Neuronal stem cell (in vitro differentiated cells): ENCODE results near the gene HPCAL1.

Experiments used
- DNase-seq: peaks from one replicate; pipeline ENCODE4 v3.0.0-alpha.2; 2013; ENCODE audit warnings: low spot score
- H2AFZ ChIP-seq: one replicate; pipeline ENCODE4 v1.6.1; 2013; ENCODE audit warnings: mild to moderate bottlenecking, low read length, inconsistent platforms
- H2AK5ac ChIP-seq: 2 replicates; pipeline ENCODE4 v1.6.1; 2013; ENCODE audit warnings: low read depth, mild to moderate bottlenecking, inconsistent platforms, low read length, moderate library complexity, mixed read lengths
- H2BK120ac ChIP-seq: 2 replicates; pipeline ENCODE4 v1.6.1; 2013; ENCODE audit warnings: low read depth, mild to moderate bottlenecking, inconsistent platforms, low read length, moderate library complexity, mixed read lengths
- H2BK12ac ChIP-seq: one replicate; pipeline ENCODE4 v1.6.1; 2013; ENCODE audit warnings: low read length, inconsistent platforms
- H2BK15ac ChIP-seq: 2 replicates; pipeline ENCODE4 v1.6.1; 2013; ENCODE audit warnings: mild to moderate bottlenecking, low read length, inconsistent platforms, mixed read lengths
- H2BK5ac ChIP-seq: one replicate; pipeline ENCODE4 v1.6.1; 2013; ENCODE audit warnings: inconsistent platforms, mild to moderate bottlenecking, low read length, moderate library complexity
- H3K14ac ChIP-seq: one replicate; pipeline ENCODE4 v1.6.1; 2013; ENCODE audit warnings: low read length, inconsistent platforms
- H3K18ac ChIP-seq: 2 replicates; pipeline ENCODE4 v1.6.1; 2013; ENCODE audit warnings: low read length, inconsistent platforms
- H3K23ac ChIP-seq: 2 replicates; pipeline ENCODE4 v1.6.1; 2013; ENCODE audit warnings: low read depth, mild to moderate bottlenecking, mixed read lengths, low read length, inconsistent platforms; ENCODE audit not compliant: poor library complexity
- H3K27ac ChIP-seq: replicated peaks from 3 replicates; pipeline ENCODE4 v1.5.1; 2013; ENCODE audit warnings: low read length, inconsistent platforms
- H3K27me3 ChIP-seq, 3 experiments: 2 replicates each; pipeline ENCODE4 v1.6.1; 2013; ENCODE audit warnings: low read length in 3 of 3, mild to moderate bottlenecking in 2 of 3, inconsistent platforms in 1 of 3, low read depth in 1 of 3, mixed read lengths in 1 of 3, moderate library complexity in 1 of 3; ENCODE audit not compliant: control insufficient read depth in 3 of 3, insufficient read depth in 3 of 3
- H3K36me3 ChIP-seq, 2 donors: replicated peaks in 1 of 2; 2 replicates each; pipeline ENCODE4 v1.6.1; 2013; ENCODE audit warnings: low read length in 2 of 2; ENCODE audit not compliant: control insufficient read depth in 2 of 2, insufficient read depth in 2 of 2
- H3K4ac ChIP-seq: 2 replicates; pipeline ENCODE4 v1.6.1; 2013; ENCODE audit warnings: inconsistent platforms, mild to moderate bottlenecking, low read length, moderate library complexity
- H3K4me1 ChIP-seq, 2 donors: 1 replicate in 1 of 2; 2 replicates in 1 of 2; pipeline ENCODE4 v1.6.1; 2013; ENCODE audit warnings: low read length in 2 of 2, low read depth in 1 of 2; ENCODE audit not compliant: control insufficient read depth in 2 of 2, insufficient read depth in 1 of 2
- H3K4me2 ChIP-seq: one replicate; pipeline ENCODE4 v1.6.1; 2013; ENCODE audit warnings: mild to moderate bottlenecking, low read length, inconsistent platforms; ENCODE audit not compliant: insufficient read depth, poor library complexity, severe bottlenecking
- H3K4me3 ChIP-seq, 2 donors: 2 replicates each; pipeline ENCODE4 v1.5.1; 2013; ENCODE audit warnings: low read length in 2 of 2, mild to moderate bottlenecking in 2 of 2, inconsistent platforms in 1 of 2, moderate library complexity in 1 of 2
- H3K79me1 ChIP-seq: one replicate; pipeline ENCODE4 v1.6.1; 2013; ENCODE audit warnings: low read depth, mild to moderate bottlenecking, inconsistent platforms, low read length, moderate library complexity
- H3K9ac ChIP-seq: one replicate; pipeline ENCODE4 v1.6.1; 2013; ENCODE audit warnings: mild to moderate bottlenecking, low read depth, low read length, inconsistent platforms; ENCODE audit not compliant: poor library complexity
- H3K9me3 ChIP-seq, 2 donors: replicated peaks in 1 of 2; 2 replicates each; pipeline versions ENCODE3 to v1.6.1; 2013; ENCODE audit warnings: low read length in 2 of 2, mild to moderate bottlenecking in 2 of 2, inconsistent platforms in 1 of 2, low read depth in 1 of 2, mixed read lengths in 1 of 2, moderate library complexity in 1 of 2; ENCODE audit not compliant: control insufficient read depth in 2 of 2, insufficient read depth in 1 of 2
- H4K8ac ChIP-seq: one replicate; pipeline ENCODE4 v1.6.1; 2013; ENCODE audit warnings: low read depth, mild to moderate bottlenecking, inconsistent platforms, low read length, moderate library complexity
- H4K91ac ChIP-seq: one replicate; pipeline ENCODE4 v1.6.1; 2013; ENCODE audit warnings: low read length, low read depth, mild to moderate bottlenecking, inconsistent platforms; ENCODE audit not compliant: poor library complexity
- WGBS, 2 donors: extraction: QIAGEN DNeasy Blood & Tissue Kit; methylation state at CpG; one replicate each; pipeline ENCODE4 v1.1.7; 2013; ENCODE audit warnings: missing lambda C conversion rate in 2 of 2, mixed read lengths in 1 of 2; ENCODE audit not compliant: insufficient read length in 2 of 2, insufficient replicate concordance in 1 of 2; ENCODE audit errors: extremely low coverage in 2 of 2; 5-methylcytosine and 5-hydroxymethylcytosine counted together

Gene HPCAL1

GRCh38 chr2:10257500-10258147 is 45.1 kb upstream of the HPCAL1 start:
- no peaks in the 10 kb centered on the region for H3K36me3 ChIP-seq
- no peaks in the 10 kb centered on the region for H3K9me3 ChIP-seq
- no peak overlapping the region for H3K4me2 ChIP-seq
- H2BK120ac ChIP-seq, result no peak overlapping the region
- no peak overlapping the region for H2BK15ac ChIP-seq
- no peak overlapping the region for H4K91ac ChIP-seq
- H2AK5ac ChIP-seq, result no peak overlapping the region
- H3K4ac ChIP-seq, result no peak overlapping the region
- H3K79me1 ChIP-seq, result no peaks in the 10 kb centered on the region
- peak overlapping the region; percentile 70 for H3K23ac ChIP-seq
- H3K18ac ChIP-seq, result peak overlapping the region; percentile 55
- H4K8ac ChIP-seq, result no peak overlapping the region
- WGBS, 2 donors, result no CpG with 5 or more reads among the region's 16 CpGs
- DNase-seq, result no peak
- peak overlapping the region; percentile 67 for H3K14ac ChIP-seq
- no peak overlapping the region for H3K4me3 ChIP-seq
- no peak overlapping the region for H3K27ac ChIP-seq
- H3K27me3 ChIP-seq, result peaks cover 0 to 77% (median 0%) of the 10 kb centered on the region in 3 experiments
- peaks cover 0 to 3% of the 10 kb centered on the region in 2 donors for H3K4me1 ChIP-seq
- H3K9ac ChIP-seq, result no peak overlapping the region
- no peak overlapping the region for H2AFZ ChIP-seq
- no peak overlapping the region for H2BK5ac ChIP-seq
- H2BK12ac ChIP-seq, result no peak overlapping the region

- Histone ChIP-seq H3K9me3 (no peaks in the 10 kb centered on the region), H3K27ac (no peak overlapping the region), H2BK5ac (no peak overlapping the region), H3K36me3 (no peaks in the 10 kb centered on the region), H2BK120ac (no peak overlapping the region), H3K18ac (no peak overlapping the region), H3K4me2 (no peak overlapping the region), H4K8ac (no peak overlapping the region), H3K79me1 (no peaks in the 10 kb centered on the region), H3K9ac (no peak overlapping the region), H3K4me1 (peaks cover 0 to 3% of the 10 kb centered on the region in 2 donors), H3K4ac (no peak overlapping the region), H2BK12ac (no peak overlapping the region), H2AFZ (no peak overlapping the region), H4K91ac (no peak overlapping the region), H3K4me3 (no peak overlapping the region), H2AK5ac (no peak overlapping the region), H3K27me3 (peaks cover 0 to 77% (median 0%) of the 10 kb centered on the region in 3 experiments), H3K14ac (no peak overlapping the region), H2BK15ac (no peak overlapping the region), H3K23ac (no peak overlapping the region)
- no CpG with 5 or more reads among the region's 5 CpGs for WGBS, 2 donors
- no peak for DNase-seq
These were observed 44.4 kb upstream of the HPCAL1 start for GRCh38 chr2:10258326-10258725.

DNA sequence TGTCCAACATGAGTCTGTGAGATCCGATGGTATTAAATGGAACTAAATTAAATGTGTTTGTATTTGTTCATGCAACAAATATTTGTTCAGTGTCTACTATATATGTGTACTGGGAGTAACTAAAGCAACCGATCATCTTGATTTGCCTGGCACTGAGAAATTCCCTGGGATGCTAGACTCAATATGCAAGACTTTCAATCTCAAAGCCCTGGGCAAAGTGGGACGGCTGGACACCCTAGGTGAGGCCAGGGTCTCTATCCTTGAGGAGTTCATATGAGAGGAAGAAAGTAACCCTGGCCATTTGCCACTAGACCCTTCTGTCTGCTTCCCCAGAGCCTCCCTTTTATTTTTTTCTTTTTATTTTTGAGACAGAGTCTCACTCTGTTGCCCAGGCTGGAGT is 44.0 kb upstream of the HPCAL1 start:
- no CpG with 5 or more reads among the region's 3 CpGs for WGBS, 2 donors

DNA sequence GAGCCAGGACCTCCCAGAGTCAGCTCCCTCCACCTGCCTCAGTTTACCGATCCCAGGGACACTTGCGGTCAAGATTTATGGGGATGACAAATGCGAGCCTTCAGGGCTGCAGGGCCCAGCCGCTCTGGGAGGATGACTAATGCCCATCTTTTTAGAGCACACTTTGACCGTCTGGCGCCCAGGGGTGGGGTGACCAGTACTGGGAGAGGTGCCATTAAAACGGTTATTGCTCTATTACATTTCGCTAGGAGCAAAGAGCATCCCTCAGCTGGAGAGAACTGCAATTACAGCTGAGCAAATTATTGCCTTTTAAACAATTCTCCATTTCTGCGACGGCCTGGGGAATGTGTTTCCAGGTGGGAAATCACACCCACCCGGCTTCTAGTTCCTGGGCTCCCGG is 42.6 kb upstream of the HPCAL1 start:
- no peak overlapping the region for H4K8ac ChIP-seq
- no peak overlapping the region for H2BK12ac ChIP-seq
- no peak overlapping the region for H3K23ac ChIP-seq
- H3K9me3 ChIP-seq, result no peaks in the 10 kb centered on the region
- no peaks in the 10 kb centered on the region for H3K4me1 ChIP-seq
- no peaks in the 10 kb centered on the region for H3K36me3 ChIP-seq
- H3K4ac ChIP-seq, result no peak overlapping the region
- H3K14ac ChIP-seq, result no peak overlapping the region
- no peak overlapping the region for H4K91ac ChIP-seq
- no peak for DNase-seq
- H3K4me2 ChIP-seq, result no peak overlapping the region
- no peak overlapping the region for H2BK15ac ChIP-seq
- no peak overlapping the region for H3K4me3 ChIP-seq
- H3K18ac ChIP-seq, result no peak overlapping the region
- H3K27ac ChIP-seq, result no peak overlapping the region
- peaks cover 0 to 61% (median 0%) of the 10 kb centered on the region in 3 experiments for H3K27me3 ChIP-seq
- no peak overlapping the region for H2AFZ ChIP-seq
- no peak overlapping the region for H2AK5ac ChIP-seq
- H2BK5ac ChIP-seq, result no peak overlapping the region
- no peak overlapping the region for H2BK120ac ChIP-seq
- no CpG with 5 or more reads among the region's 12 CpGs for WGBS, 2 donors
- no peaks in the 10 kb centered on the region for H3K79me1 ChIP-seq
- H3K9ac ChIP-seq, result no peak overlapping the region

More for the DNA sequence above, 44.0 kb upstream of the HPCAL1 start:
- H4K8ac ChIP-seq, result no peak overlapping the region
- H3K27ac ChIP-seq, result no peak overlapping the region
- H2AFZ ChIP-seq, result no peak overlapping the region
- H3K4me2 ChIP-seq, result no peak overlapping the region
- no peak overlapping the region for H2AK5ac ChIP-seq
- no peaks in the 10 kb centered on the region for H3K79me1 ChIP-seq
- H3K23ac ChIP-seq, result no peak overlapping the region
- peaks cover 0 to 73% (median 0%) of the 10 kb centered on the region in 3 experiments for H3K27me3 ChIP-seq
- H3K4me1 ChIP-seq, result peaks cover 0 to 3% of the 10 kb centered on the region in 2 donors
- no peak overlapping the region for H2BK15ac ChIP-seq
- H3K9ac ChIP-seq, result no peak overlapping the region
- no peak overlapping the region for H3K4ac ChIP-seq
- no peak overlapping the region for H2BK5ac ChIP-seq
- H2BK120ac ChIP-seq, result no peak overlapping the region
- H3K18ac ChIP-seq, result no peak overlapping the region
- H4K91ac ChIP-seq, result no peak overlapping the region
- DNase-seq, result no peak
- no peaks in the 10 kb centered on the region for H3K9me3 ChIP-seq
- no peaks in the 10 kb centered on the region for H3K36me3 ChIP-seq
- no peak overlapping the region for H3K14ac ChIP-seq
- no peak overlapping the region for H2BK12ac ChIP-seq
- no peak overlapping the region for H3K4me3 ChIP-seq
